HG03280 (cell line): ENCODE data around the gene JDP2.

ENCODE experiments used
- ATAC-seq: cut with Tn5 transposase; IDR thresholded peaks from one replicate; pipeline ENCODE4 v1.9.1; 2021; ENCODE audit warnings: mild to moderate bottlenecking, moderate library complexity; ENCODE audit not compliant: unreplicated experiment

Gene JDP2

DNA sequence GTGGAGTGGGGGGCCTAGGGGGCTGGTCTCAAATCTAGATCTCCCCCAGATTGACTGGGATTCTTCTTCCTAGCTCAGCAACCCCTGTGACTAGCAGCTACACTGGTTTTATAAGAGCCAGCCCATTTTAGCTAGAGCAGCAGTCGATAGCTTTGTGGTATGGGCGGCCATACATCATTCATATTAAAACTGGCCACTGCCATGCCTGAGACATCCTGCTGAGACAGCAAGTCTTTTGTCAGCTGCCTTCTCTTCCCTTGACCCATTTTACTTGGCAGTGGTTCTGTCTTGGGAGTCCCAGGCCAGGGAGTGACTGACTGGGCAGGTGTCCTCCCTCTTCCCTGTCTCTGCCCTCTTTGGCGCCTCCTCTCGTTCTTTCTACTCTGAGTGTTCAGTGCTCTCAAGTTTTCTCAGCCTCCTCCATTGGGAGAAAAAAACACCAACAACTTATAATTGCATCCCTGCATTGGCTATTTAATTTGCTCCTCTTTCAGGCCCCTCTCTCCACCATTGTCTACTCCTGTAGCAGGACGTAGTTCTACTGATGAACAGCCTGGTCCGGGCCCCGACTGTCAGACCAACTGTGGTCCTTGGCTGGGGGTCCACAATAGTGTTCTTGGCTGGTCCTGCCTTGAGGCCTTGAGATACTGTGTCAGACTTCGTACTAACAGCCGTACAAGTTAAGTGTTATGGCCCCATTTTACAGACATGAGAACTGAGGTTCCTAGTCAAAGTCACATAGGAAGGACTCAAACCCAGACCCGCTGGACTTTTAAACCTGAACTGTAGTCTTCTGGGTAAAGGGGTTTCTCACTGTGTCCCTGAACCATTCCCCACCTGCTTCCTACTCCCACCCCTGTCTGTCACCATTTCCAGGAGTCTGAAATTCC, 18.3 kb upstream of the JDP2 start:
- ATAC-seq, result no peak

DNA sequence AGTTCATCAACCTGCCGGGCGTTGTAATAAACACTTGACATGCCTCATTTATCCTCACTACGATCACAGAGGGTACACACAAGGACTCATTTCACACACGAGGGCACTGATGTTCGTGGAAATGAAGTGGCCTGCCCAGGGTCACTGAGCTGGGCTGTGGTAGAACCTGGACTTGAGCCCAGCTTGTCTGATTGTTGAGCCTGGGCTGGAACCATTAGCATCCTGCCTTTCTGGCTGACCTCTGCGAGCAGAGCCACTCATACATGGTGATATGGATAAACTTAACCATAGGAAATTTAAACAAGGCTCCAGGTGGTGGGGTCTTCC, 16.6 kb upstream of the JDP2 start:
- ATAC-seq, result no peak

DNA sequence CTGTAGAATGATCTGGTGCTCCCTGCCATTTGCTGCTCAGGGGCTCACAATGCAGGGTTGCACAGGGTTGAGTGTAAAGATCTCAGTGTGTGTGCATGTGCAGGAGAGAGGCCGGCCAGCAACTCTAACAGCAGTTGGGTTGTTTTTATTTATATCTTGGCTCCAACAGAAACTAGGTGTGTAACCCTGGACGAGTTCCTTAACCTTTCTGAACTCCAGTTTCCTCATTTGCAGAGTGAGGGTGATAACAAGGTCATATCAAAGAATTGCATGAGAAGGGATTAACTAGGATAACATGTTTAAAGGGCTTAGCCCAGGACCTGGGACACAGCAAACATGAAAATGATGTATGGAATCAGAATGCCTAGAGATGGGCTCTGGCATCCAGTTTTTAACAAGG, 14.8 kb upstream of the JDP2 start:
- ATAC-seq, result no peak

DNA sequence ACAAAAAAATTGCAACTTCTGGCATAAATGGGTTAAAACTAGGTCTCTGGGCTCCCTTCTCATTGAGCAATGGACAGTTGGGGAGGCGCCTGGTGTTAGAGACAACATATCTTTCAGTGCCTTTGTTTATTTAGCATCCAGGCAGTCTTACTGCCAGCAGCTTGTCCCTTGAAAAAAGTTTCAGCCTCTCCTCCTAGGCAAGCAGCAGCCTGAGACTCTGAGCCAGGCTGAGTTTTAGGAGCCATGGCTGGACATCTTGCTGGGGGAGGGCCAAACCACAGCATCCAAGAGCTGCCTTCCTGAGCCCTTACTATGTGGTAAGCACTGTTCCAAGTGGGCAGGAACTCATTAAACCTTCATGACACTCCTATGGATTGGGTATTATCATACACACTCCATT, 10.1 kb upstream of the JDP2 start:
- no peak for ATAC-seq

- ATAC-seq, result no peak
Observed at GRCh38 chr14:75418850-75419768, 8.7 kb upstream of the JDP2 start.

- ATAC-seq, result no peak
Observed at GRCh38 chr14:75422169-75422568, 5.7 kb upstream of the JDP2 start.

GRCh38 chr14:75424496-75424895, 3.3 kb upstream of the JDP2 start:
- ATAC-seq, result no peak

GRCh38 chr14:75425446-75425845, 2.4 kb upstream of the JDP2 start:
- no peak for ATAC-seq

DNA sequence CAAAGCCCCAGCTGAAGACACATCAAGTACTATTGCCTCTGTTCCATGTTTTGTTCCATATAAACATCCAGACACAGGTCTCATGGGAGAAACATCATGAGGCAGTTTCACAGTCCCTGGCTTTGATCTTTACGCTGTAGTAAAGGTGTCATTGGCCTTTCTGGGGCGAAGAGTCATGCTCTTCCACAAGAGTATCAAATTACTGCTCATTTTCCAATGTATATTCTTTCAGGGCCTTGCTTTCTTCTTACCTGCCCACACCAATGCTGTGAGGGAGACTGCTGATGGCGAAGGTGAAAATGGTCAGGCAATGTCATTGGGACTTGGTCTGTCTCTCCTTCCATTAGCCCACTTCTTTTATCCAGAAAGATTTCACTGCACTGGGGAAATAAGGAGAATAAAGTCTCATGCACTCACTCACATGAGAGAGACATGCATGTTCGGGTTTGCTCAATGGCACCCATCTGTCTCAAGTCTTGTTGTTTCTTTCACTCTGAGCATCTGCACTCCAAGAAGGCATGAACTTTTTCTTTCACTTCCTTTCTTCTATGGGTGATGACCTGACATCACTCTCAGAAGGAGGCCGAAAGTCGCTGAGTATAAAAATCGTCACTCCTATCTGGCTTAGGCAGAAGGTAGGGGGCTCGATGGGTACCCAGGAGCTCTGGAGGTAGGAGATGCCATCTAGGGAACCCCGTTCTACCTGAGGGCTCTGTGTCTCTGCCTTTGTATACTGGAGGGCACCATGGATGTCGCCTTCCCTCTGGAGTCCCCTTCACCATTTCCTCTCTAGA, 1.3 kb upstream of the JDP2 start:
- peak; percentile 62 for ATAC-seq

- peak; percentile 29 for ATAC-seq
Observed at GRCh38 chr14:75427126-75427481, 718 bp upstream of the JDP2 start.

DNA sequence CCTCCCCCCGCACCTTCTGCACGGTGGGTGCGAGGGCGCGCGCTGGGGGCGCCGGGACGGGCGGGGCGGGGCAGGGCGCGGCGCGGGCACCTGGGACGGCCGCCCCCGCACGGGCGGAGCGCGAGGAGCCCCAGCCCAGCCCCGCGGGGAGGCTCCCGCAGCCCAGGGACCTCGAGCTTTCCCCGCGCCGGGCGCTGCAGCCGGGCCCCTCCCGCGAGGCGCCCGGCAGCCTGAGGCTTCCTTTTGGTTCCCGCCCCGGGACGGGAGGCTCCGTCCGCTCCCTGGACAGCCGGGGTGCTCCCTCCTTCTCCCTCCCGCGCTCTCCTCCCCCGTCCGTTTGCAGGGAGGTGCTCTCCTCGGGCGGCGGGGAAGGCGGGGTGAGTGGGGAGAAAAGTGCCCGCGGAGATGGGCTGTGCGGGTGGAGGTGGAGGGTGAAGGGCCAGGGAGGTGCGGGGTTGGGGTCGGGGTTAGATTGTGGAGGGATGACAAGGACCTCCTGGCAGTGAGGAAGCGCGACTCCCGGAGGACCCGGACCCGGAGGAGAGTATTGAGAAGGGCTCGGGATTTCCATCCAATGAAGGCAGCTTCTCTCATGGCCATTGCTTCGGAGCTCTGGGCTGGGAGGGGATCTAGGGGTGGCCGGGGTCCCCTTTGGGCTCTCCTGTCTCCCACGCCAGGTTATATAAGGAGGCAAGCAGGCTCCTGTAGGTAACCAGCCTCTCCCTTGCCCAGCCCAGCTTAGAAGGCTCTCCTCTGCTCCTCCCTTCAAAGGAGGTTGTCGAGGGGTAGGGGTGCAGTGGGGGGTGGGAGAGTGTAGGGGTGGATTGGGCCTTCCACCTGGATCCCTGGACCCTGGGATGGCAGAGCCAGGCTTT, 645 bp downstream of the JDP2 start:
- ATAC-seq, result peak; percentile 17

DNA sequence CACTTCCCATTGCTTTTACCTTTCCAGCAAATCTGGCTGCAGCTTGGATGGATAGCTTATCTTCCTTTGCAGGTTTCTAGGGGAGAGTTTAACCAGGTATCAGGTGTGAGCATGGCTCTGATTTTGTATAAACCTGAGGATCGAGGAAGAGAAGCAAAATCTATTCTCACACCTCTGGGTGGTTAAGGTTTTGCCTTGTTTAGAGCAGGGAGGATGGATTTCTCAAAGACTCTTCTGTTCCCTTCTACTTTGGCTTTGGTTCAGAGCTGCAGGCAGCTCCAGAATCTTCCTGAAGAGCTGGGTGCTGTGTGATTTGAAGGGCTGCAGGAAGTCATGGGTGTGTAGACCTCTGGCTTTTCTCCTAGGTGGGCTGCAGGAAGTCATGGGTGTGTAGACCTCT, 1.7 kb downstream of the JDP2 start:
- no peak for ATAC-seq

DNA sequence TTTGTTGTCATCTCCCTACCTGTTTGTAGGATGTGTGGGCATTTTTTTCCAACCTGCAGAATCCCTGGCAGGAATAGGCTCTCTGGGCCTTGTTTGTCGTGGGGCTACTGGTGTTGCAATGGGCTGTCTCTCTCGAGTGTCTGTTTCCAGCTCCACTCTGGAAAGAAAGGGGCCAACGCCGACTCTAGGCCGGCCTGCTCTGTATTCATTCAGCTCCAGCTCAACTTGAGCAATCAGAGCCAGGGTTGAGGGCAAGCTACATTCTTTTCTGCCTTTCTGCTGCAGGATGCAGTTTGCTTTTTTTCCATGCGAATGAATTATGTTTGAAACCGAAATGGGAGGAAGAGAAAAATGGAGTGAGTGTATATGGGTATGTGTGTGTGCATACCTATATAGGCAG, 2.3 kb downstream of the JDP2 start:
- no peak for ATAC-seq

- ATAC-seq, result no peak
Observed at GRCh38 chr14:75430526-75430925, 2.7 kb downstream of the JDP2 start.

GRCh38 chr14:75430976-75431375, 3.2 kb downstream of the JDP2 start:
- no peak for ATAC-seq

GRCh38 chr14:75431827-75432226, 4.0 kb downstream of the JDP2 start:
- ATAC-seq, result no peak

- no peak for ATAC-seq
Observed at GRCh38 chr14:75432411-75432810, 4.6 kb downstream of the JDP2 start.

DNA sequence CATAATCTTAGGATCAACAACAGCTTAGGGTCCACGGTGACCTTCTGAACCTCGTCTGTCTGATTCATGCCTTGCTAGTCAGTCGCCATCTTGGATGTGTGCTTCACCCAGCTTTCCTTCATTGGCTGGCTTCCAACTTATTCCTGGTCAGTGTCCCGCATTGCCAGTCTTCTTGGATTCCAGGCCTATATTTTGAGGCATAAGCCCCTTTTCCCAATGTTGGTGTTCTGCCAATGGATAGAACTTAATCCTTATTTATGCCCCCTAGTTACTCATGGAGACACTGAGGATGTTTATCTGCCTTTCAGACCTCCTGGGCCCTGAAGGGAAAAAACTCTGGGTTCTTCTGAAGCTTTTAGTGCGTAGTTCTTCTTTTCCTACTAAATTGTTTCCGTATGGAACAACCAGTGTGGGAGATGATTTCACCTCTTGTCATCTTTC, 5.8 kb downstream of the JDP2 start:
- no peak for ATAC-seq

DNA sequence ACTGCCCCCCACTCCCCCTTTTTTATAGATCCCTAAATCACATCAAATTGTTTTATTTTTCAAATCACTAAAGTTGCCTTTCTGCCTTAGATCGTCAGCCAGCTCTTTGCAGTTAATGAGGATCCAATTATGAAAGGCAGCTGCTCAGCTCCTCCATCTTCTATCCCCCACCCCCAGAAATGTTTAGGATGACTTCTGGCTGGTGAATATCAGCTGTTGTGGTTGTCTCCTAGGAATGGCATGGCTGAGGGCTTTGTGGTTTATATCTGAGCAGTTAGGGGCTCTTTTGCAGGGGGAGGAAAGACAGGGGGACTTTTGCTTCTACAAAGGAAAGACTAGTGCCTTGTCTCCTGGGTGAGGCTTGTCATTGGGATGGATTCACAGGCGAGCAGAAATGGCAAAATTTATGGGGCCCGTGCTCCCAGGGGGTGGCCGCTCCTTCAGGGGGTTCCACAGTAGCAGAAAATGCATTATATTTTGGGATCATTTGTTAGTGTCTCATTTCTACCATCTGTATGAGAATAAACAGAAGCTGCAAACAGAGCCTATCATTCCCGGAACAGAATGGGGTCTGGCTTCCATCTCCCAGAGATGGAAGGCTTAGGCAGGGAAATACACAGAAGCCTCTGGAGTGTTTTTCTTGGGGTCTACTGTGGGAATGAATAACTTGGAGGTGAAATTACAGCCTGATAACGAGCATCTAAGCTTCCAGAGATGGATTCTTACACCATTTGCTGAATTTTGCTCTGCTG, 6.5 kb downstream of the JDP2 start:
- ATAC-seq, result no peak

- no peak for ATAC-seq
Observed at GRCh38 chr14:75434890-75435248, 7.0 kb downstream of the JDP2 start.
